Measurements from ENCODE around the gene CNIH1. TPM values are rescaled to one million over a fixed set of nuclear protein-coding genes. Genes with fewer than 3 reads are reported as not detected.

The CNIH1 gene
- total RNA-seq, 1 donor from 2014 or later, result 71.9 TPM

GRCh38 chr14:54374117-54374884 is 66.9 kb downstream of the CNIH1 start:
- no peaks in the 10 kb centered on the region for H3K4me1 Mint-ChIP-seq (ENCODE audit: low read depth, unreplicated experiment)
- no peak for DNase-seq
- H3K27ac Mint-ChIP-seq (ENCODE audit: unreplicated experiment), result no peak overlapping the region
- TF ChIP-seq, protein P1, sequence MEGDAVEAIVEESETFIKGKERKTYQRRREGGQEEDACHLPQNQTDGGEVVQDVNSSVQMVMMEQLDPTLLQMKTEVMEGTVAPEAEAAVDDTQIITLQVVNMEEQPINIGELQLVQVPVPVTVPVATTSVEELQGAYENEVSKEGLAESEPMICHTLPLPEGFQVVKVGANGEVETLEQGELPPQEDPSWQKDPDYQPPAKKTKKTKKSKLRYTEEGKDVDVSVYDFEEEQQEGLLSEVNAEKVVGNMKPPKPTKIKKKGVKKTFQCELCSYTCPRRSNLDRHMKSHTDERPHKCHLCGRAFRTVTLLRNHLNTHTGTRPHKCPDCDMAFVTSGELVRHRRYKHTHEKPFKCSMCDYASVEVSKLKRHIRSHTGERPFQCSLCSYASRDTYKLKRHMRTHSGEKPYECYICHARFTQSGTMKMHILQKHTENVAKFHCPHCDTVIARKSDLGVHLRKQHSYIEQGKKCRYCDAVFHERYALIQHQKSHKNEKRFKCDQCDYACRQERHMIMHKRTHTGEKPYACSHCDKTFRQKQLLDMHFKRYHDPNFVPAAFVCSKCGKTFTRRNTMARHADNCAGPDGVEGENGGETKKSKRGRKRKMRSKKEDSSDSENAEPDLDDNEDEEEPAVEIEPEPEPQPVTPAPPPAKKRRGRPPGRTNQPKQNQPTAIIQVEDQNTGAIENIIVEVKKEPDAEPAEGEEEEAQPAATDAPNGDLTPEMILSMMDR (IDR thresholded peaks at IDR 0.05; ENCODE audit: partially characterized antibody, unreplicated experiment), result no peak
- peaks cover 3% of the 10 kb centered on the region for H3K27me3 Mint-ChIP-seq (ENCODE audit: unreplicated experiment)
- no peaks in the 10 kb centered on the region for H3K9me3 Mint-ChIP-seq (ENCODE audit: unreplicated experiment)
- H3K4me3 Mint-ChIP-seq (ENCODE audit: unreplicated experiment), result no peak overlapping the region
- H3K36me3 Mint-ChIP-seq (ENCODE audit: unreplicated experiment), result no peaks in the 10 kb centered on the region

Other genes starting within 250 kb of the CNIH1 start
- gene CDKN3, start 44.4 kb downstream of the CNIH1 start, total RNA-seq (ENCODE audit: unreplicated experiment), result 4.4 TPM
- gene GMFB, start 47.6 kb upstream of the CNIH1 start, total RNA-seq (ENCODE audit: unreplicated experiment), result 67.1 TPM
- 18.7 TPM for gene CGRRF1, start 68.5 kb upstream of the CNIH1 start, total RNA-seq (ENCODE audit: unreplicated experiment)
- gene SAMD4A, start 125.8 kb upstream of the CNIH1 start, total RNA-seq (ENCODE audit: unreplicated experiment), result 0.56 TPM